Endothelial cell of umbilical vein (primary cell): Measurements from ENCODE around the gene CD80. TPM values are rescaled to one million over a fixed set of nuclear protein-coding genes. Genes with fewer than 3 reads are reported as not detected.

Experiments used
- BruUV-seq: library from RNA; stranded (reverse); fragments of 400-500 nt; replicated peaks from 2 replicates; lab custom pipeline; 2021; lab: Mats Ljungman, UMichigan
- CTCF ChIA-PET: fragments of 300-600, 350-600 bp; sonication (Branson Sonifier 250); formaldehyde crosslinking; loops from one replicate; lab custom pipeline; 2021; ENCODE audit warnings: antibody characterized with exemption, inconsistent platforms; lab: Charles Lee
- POLR2A ChIA-PET: fragments of 300-600, 350-600 bp; sonication (Branson Sonifier 250); formaldehyde crosslinking; loops from one replicate; lab custom pipeline; 2021; ENCODE audit warnings: antibody characterized with exemption, inconsistent platforms; lab: Charles Lee
- DNase-seq: peaks from one replicate; pipeline ENCODE4 v3.0.0-alpha.2; 2011; ENCODE audit warnings: low read depth, low spot score
- FAIRE-seq: peaks from 2 replicates; lab custom pipeline; 2011; peaks lifted over from hg19 to GRCh38; lab: Jason Lieb, UNC
- H2AFZ ChIP-seq: 2 replicates; pipeline ENCODE4 v1.6.0; 2012; ENCODE audit warnings: low read depth, low read length, control low read depth, inconsistent platforms
- H3K27ac ChIP-seq: 2 replicates; pipeline ENCODE4 v1.5.1; 2011; ENCODE audit warnings: low read depth, mild to moderate bottlenecking, control low read depth, low read length, moderate library complexity; ENCODE audit not compliant: insufficient read depth
- H3K27me3 ChIP-seq, 2 experiments: 2 replicates each; pipeline versions ENCODE4 v1.6.0 to v1.6.1; 2011; ENCODE audit warnings: low read length in 2 of 2, mixed read lengths in 1 of 2; ENCODE audit not compliant: control insufficient read depth in 2 of 2, insufficient read depth in 2 of 2
- H3K36me3 ChIP-seq, 2 experiments: 2 replicates in 1 of 2; 3 replicates in 1 of 2; pipeline ENCODE4 v1.5.1; 2011; ENCODE audit warnings: low read length in 2 of 2, mild to moderate bottlenecking in 1 of 2, moderate library complexity in 1 of 2; ENCODE audit not compliant: control insufficient read depth in 2 of 2, insufficient read depth in 2 of 2; ENCODE audit errors: extremely low read depth in 1 of 2
- H3K4me1 ChIP-seq: 3 replicates; pipeline ENCODE4 v1.5.1; 2011; ENCODE audit warnings: mild to moderate bottlenecking, low read length; ENCODE audit not compliant: control insufficient read depth, insufficient read depth; ENCODE audit errors: extremely low read depth
- H3K4me2 ChIP-seq: 2 replicates; pipeline ENCODE4 v1.6.1; 2011; ENCODE audit warnings: low read length, control low read depth, mixed read lengths; ENCODE audit not compliant: insufficient read depth
- H3K4me3 ChIP-seq, 3 experiments: fragments of 200-600 bp in 1 of 3; sonication (generic), shearing (Covaris generic) in 1 of 3; replicated peaks in 1 of 3; 2 replicates each; pipeline ENCODE4 v1.5.1; 2011 to 2016; ENCODE audit warnings: control low read depth in 3 of 3, low read length in 3 of 3, mild to moderate bottlenecking in 2 of 3, inconsistent platforms in 1 of 3, low read depth in 1 of 3, moderate library complexity in 1 of 3; ENCODE audit not compliant: insufficient read depth in 1 of 3
- H3K79me2 ChIP-seq: 2 replicates; pipeline ENCODE4 v1.6.0; 2012; ENCODE audit warnings: low read length, inconsistent platforms; ENCODE audit not compliant: control insufficient read depth, insufficient read depth
- H3K9ac ChIP-seq: replicated peaks from 2 replicates; pipeline ENCODE3; 2011; ENCODE audit warnings: low read length, control low read depth; ENCODE audit not compliant: insufficient read depth; ENCODE audit errors: extremely low read depth
- H3K9me1 ChIP-seq: replicated peaks from 3 replicates; pipeline ENCODE4 v1.6.0; 2011; ENCODE audit warnings: mild to moderate bottlenecking, low read length; ENCODE audit not compliant: control insufficient read depth, insufficient read depth; ENCODE audit errors: extremely low read depth
- H3K9me3 ChIP-seq: replicated peaks from 2 replicates; pipeline ENCODE4 v1.5.1; 2012; ENCODE audit warnings: low read length, inconsistent platforms; ENCODE audit not compliant: control insufficient read depth, insufficient read depth
- H4K20me1 ChIP-seq: replicated peaks from 2 replicates; pipeline ENCODE3; 2011; ENCODE audit warnings: mild to moderate bottlenecking, low read length; ENCODE audit not compliant: control insufficient read depth, insufficient read depth; ENCODE audit errors: extremely low read depth
- CTCF ChIP-seq, 2 donors: IDR thresholded peaks; 1 replicate in 1 of 2; 2 replicates in 1 of 2; pipeline ENCODE4 v1.5.1; 2011; ENCODE audit warnings: low read length in 2 of 2, mild to moderate bottlenecking in 2 of 2, moderate library complexity in 2 of 2, control low read depth in 1 of 2, inconsistent platforms in 1 of 2, low read depth in 1 of 2; ENCODE audit not compliant: insufficient read depth in 1 of 2; ENCODE audit errors: extremely low read depth in 1 of 2
- EZH2 ChIP-seq: IDR thresholded peaks from 2 replicates; pipeline ENCODE4 v1.6.1; 2012; ENCODE audit warnings: borderline replicate concordance, low read depth, mild to moderate bottlenecking, moderate library complexity, low read length, inconsistent platforms; ENCODE audit not compliant: severe bottlenecking
- FOS ChIP-seq: IDR thresholded peaks from 2 replicates; pipeline ENCODE4 v1.6.1; 2011; ENCODE audit warnings: mild to moderate bottlenecking, low read length, moderate library complexity, borderline replicate concordance; ENCODE audit not compliant: insufficient read depth
- GATA2 ChIP-seq: IDR thresholded peaks from 2 replicates; pipeline ENCODE4 v1.7.0; 2011; ENCODE audit warnings: low read depth, mild to moderate bottlenecking, moderate library complexity, mixed read lengths, low read length; ENCODE audit not compliant: insufficient read length, insufficient read depth
- JUN ChIP-seq: IDR thresholded peaks from 2 replicates; pipeline ENCODE4 v1.6.1; 2011; ENCODE audit warnings: borderline replicate concordance, low read depth; ENCODE audit not compliant: insufficient read length, insufficient read depth
- MAX ChIP-seq: IDR thresholded peaks from 2 replicates; pipeline ENCODE4 v1.6.1; 2011; ENCODE audit not compliant: insufficient read depth, insufficient read length
- MYC ChIP-seq: IDR thresholded peaks from one replicate; pipeline ENCODE4 v1.6.1; 2011; ENCODE audit warnings: mild to moderate bottlenecking, low read depth, low read length
- POLR2A ChIP-seq: IDR thresholded peaks from 2 replicates; pipeline ENCODE4 v1.6.1; 2012; ENCODE audit warnings: low read depth, mild to moderate bottlenecking, control low read depth, low read length
- POLR2AphosphoS5 ChIP-seq: IDR thresholded peaks from 2 replicates; pipeline ENCODE4 v1.6.1; 2012; ENCODE audit warnings: low read depth, mild to moderate bottlenecking, control low read depth, low read length, moderate library complexity; ENCODE audit not compliant: insufficient read depth
- dilution Hi-C: fragments of 300-500 bp; cut with MboI; formaldehyde crosslinking; loops from one replicate; pipeline ENCODE4 v1.15.0; 2019; ENCODE audit warnings: low sequenced_read_pairs; ENCODE audit not compliant: extremely low pct_ligation_motif_present
- intact Hi-C: fragments of 100-400 bp; cut with micrococcal nuclease; formaldehyde crosslinking; loops from one replicate; pipeline ENCODE4 v1.10.0; 2022
- polyA plus RNA-seq, 4 experiments: library from polyadenylated mRNA; depleted of rRNA in 3 of 4; stranded (reverse) in 3 of 4; unstranded in 1 of 4; fragments of >200 nt; gene quantifications; 2 replicates each; pipeline versions ENCODE4 v1.2.1 to v1.2.3, GENCODE V29; 2011 to 2012; ENCODE audit warnings: missing spikeins in 1 of 4
- total RNA-seq: library from RNA; stranded (reverse); gene quantifications from 2 replicates; pipeline ENCODE4 v1.2.3, GENCODE V29; 2021

The CD80 gene
- total and polyA plus RNA-seq, 2 donors (not counting 3 experiments of a cell fraction or from before 2014, with no cell fraction given), result not detected

GRCh38 chr3:119551598-119551997 lies 7.8 kb downstream of the CD80 start:
- Histone ChIP-seq H3K4me1 (no peaks in the 10 kb centered on the region), H3K9me1 (no peaks in the 10 kb centered on the region), H3K4me3 (no peak overlapping the region), H3K9ac (no peak overlapping the region), H4K20me1 (no peaks in the 10 kb centered on the region), H3K4me2 (no peak overlapping the region), H3K36me3 (no peaks in the 10 kb centered on the region), H3K9me3 (no peaks in the 10 kb centered on the region), H3K27me3 (peaks cover 0 to 5% of the 10 kb centered on the region in 2 experiments), H3K79me2 (no peaks in the 10 kb centered on the region), H2AFZ (no peak overlapping the region), H3K27ac (no peak overlapping the region)
- intact Hi-C loops (loop anchor here (10.0 kb wide), 1 partner anchor 277 kb away; no protein-coding TSS in a partner anchor), dilution Hi-C loops (no loop called here)
- ChIA-PET POLR2A (no interaction called here), CTCF (interaction anchor here (1.7 kb wide), 1 partner anchor 129 kb away, joined by 5 read pairs; no protein-coding TSS in a partner anchor)
- BruUV-seq, result no TSS peak
- FAIRE-seq (no peak), DNase-seq (no peak)
- TF ChIP-seq JUN, result no peak
- no peak for TF ChIP-seq FOS
- TF ChIP-seq EZH2, result no peak
- no peak for TF ChIP-seq POLR2A

DNA sequence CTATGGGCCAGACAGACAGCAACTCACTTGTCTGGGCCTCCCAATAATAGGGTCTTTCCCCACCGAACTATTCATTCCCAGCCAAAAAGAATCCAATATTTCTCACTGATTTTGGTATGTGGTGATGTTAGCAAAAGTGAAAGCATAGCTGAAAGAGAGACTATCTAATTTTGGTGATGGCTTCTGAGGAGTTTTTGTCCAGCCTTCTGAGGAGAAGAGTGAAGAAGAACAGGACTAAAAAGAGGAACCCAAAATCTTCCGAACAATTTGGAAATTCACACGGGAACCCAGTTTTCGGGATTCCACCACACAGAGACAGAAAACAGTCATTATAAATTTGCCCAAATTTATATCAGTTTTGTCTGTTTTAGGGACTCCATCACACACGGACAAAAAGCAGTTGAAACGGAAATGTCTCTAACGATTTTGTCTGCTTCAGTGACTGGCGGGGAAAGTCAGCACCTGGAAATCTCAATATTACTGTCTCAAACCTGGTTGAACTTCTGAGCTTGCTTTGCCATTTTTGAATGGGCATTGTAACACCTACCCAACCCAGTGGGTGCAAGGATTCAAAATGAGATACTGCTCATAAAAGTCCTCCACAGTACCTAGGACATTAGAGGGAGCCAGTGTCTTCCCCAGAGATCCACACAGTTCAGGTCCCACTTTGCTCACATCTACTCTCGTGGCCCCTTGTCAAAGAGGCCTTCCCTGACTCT lies 9.1 kb downstream of the CD80 start:
- Histone ChIP-seq H3K79me2 (no peaks in the 10 kb centered on the region), H4K20me1 (no peaks in the 10 kb centered on the region), H3K9me1 (no peaks in the 10 kb centered on the region), H3K9ac (no peak overlapping the region), H3K4me1 (no peaks in the 10 kb centered on the region), H3K9me3 (no peaks in the 10 kb centered on the region), H3K4me2 (no peak overlapping the region), H2AFZ (no peak overlapping the region), H3K27me3 (no peaks in the 10 kb centered on the region), H3K4me3 (no peak overlapping the region), H3K36me3 (no peaks in the 10 kb centered on the region), H3K27ac (no peak overlapping the region)
- no peak for TF ChIP-seq POLR2A
- no peak for TF ChIP-seq MAX
- no peak for TF ChIP-seq MYC
- no peak for TF ChIP-seq CTCF (IDR thresholded peaks at IDR 0.05; ENCODE audit: extremely low read depth in 1 of 2, insufficient read depth in 1 of 2, low read depth in 1 of 2, low read length in 2 of 2)
- TF ChIP-seq GATA2, result no peak
- no peak for TF ChIP-seq FOS
- TF ChIP-seq JUN, result no peak
- no peak for TF ChIP-seq EZH2
- TF ChIP-seq POLR2AphosphoS5, result no peak
- intact Hi-C loops (loop anchor here (10.0 kb wide), 1 partner anchor 276 kb away; no protein-coding TSS in a partner anchor), dilution Hi-C loops (no loop called here)
- ChIA-PET CTCF (no interaction called here), POLR2A (no interaction called here)
- BruUV-seq, result no TSS peak
- FAIRE-seq (no peak), DNase-seq (no peak)
